IMR-90 (cell line): Measurements from ENCODE around the gene ACOX1.
A peak's percentile ranks its signal among the peaks of the same experiment; 100 is the strongest.

Experiments used
- CEBPB ChIP-seq: IDR thresholded peaks from 2 replicates; pipeline ENCODE4 v1.6.1; 2012; ENCODE audit warnings: low read depth, low read length, improper control_type of control experiment
- CHD1 ChIP-seq: IDR thresholded peaks from 2 replicates; pipeline ENCODE4 v1.6.1; 2012; ENCODE audit warnings: low read depth, low read length, improper control_type of control experiment
- CTCF ChIP-seq: conservative IDR thresholded peaks from 2 replicates; pipeline ENCODE4 v1.5.1; 2012; ENCODE audit warnings: mild to moderate bottlenecking, low read depth, low read length, improper control_type of control experiment
- ELK1 ChIP-seq: fragments of 150-350 bp; IDR thresholded peaks from 2 replicates; pipeline ENCODE4 v1.6.1; 2016; ENCODE audit warnings: low read depth, mild to moderate bottlenecking, low read length, moderate library complexity, borderline replicate concordance
- FOS ChIP-seq: fragments of 150-350 bp; IDR thresholded peaks from 2 replicates; pipeline ENCODE4 v1.6.1; 2016; ENCODE audit warnings: low read depth, low read length
- MAZ ChIP-seq: IDR thresholded peaks from 2 replicates; pipeline ENCODE4 v1.6.1; 2012; ENCODE audit warnings: low read depth, mild to moderate bottlenecking, low read length, improper control_type of control experiment, moderate library complexity, borderline replicate concordance
- MXI1 ChIP-seq: IDR thresholded peaks from 2 replicates; pipeline ENCODE4 v1.6.1; 2012; ENCODE audit warnings: low read depth, mild to moderate bottlenecking, low read length, moderate library complexity, borderline replicate concordance
- POLR2A ChIP-seq: IDR thresholded peaks from 2 replicates; pipeline ENCODE4 v1.6.1; 2012; ENCODE audit warnings: mild to moderate bottlenecking, low read depth, low read length
- RAD21 ChIP-seq: IDR thresholded peaks from 2 replicates; pipeline ENCODE4 v1.6.1; 2012; ENCODE audit warnings: low read length, improper control_type of control experiment
- RFX5 ChIP-seq: IDR thresholded peaks from 2 replicates; pipeline ENCODE4 v1.8.0; 2012; ENCODE audit warnings: low read depth, mild to moderate bottlenecking, low read length, moderate library complexity
- SMC3 ChIP-seq: fragments of 150-350 bp; IDR thresholded peaks from 2 replicates; pipeline ENCODE4 v1.6.1; 2016; ENCODE audit warnings: low read depth, mild to moderate bottlenecking, antibody characterized with exemption, low read length, moderate library complexity
- USF2 ChIP-seq: fragments of 150-350 bp; IDR thresholded peaks from 2 replicates; pipeline ENCODE4 v1.6.1; 2017; ENCODE audit warnings: mild to moderate bottlenecking, antibody characterized with exemption, low read length, low read depth

GRCh38 chr17:75904749-75905521 lies 74.0 kb downstream of the ACOX1 start, which contains the start of gene MRPL38:
- TF ChIP-seq CTCF: peak; percentile 95
- TF ChIP-seq FOS: peak; percentile 20; the same call in 1 of the 2 replicates
- no peak for TF ChIP-seq RFX5
- TF ChIP-seq POLR2A: peak; percentile 77
- peak; percentile 91 for TF ChIP-seq RAD21
- TF ChIP-seq SMC3: peak; percentile 82
- TF ChIP-seq MAZ: peak; percentile 74; the same call in 1 of the 2 replicates
- TF ChIP-seq USF2: no peak; the same call in 1 of the 2 replicates
- TF ChIP-seq ELK1: no peak
- TF ChIP-seq CHD1: no peak
- TF ChIP-seq CEBPB: no peak
- TF ChIP-seq MXI1: peak; percentile 53; the same call in 1 of the 2 replicates
